ENCODE results near the gene TUBB1.
"Not testable (repeated sequence)": the region's sequence is repeated elsewhere in the genome, so short reads cannot be mapped to it uniquely, and the experiment has no call there.

TUBB1 gene

GRCh38 chr20:59018817-59019216 is 412 bp upstream of the TUBB1 start:
- no peak for DNase-seq (ENCODE audit: low read depth, low spot score)

GRCh38 chr20:59020938-59021551 is 1.8 kb downstream of the TUBB1 start:
- no peak for DNase-seq (ENCODE audit: low read depth, low spot score)

GRCh38 chr20:59022754-59023153 is 3.5 kb downstream of the TUBB1 start:
- DNase-seq (ENCODE audit: low read depth, low spot score), result no peak

- DNase-seq (ENCODE audit: low read depth, low spot score), result no peak
Observed at GRCh38 chr20:59023616-59024015, 4.4 kb downstream of the TUBB1 start.

GRCh38 chr20:59024111-59024530 is 4.9 kb downstream of the TUBB1 start:
- DNase-seq (ENCODE audit: low read depth, low spot score), result no peak

DNA sequence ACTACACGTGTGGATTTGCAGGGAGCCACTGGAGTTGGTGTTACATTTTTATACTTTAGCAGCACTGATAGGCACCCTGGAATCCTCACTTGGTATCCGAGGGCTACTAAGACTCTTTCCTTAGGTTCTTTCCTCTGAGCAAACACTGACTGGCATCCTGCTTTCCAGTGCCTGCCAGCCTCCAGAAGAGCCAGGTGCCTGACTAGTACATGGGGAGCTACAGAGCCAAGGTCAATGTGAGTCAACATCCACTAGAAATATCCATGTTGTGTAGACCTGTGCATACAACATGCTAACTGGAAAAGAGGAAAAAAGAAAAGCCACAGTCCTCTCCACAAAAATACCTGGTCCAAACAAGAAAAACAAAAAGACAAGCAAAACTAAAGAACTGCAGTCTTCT is 5.9 kb downstream of the TUBB1 start:
- DNase-seq (ENCODE audit: low read depth, low spot score), result no peak

- no peak for DNase-seq (ENCODE audit: low read depth, low spot score)
Observed at GRCh38 chr20:59025511-59025910, 6.3 kb downstream of the TUBB1 start.

- no peak for DNase-seq (ENCODE audit: low read depth, low spot score)
Observed at GRCh38 chr20:59026904-59027740, 7.9 kb downstream of the TUBB1 start.

GRCh38 chr20:59027741-59028320 is 8.6 kb downstream of the TUBB1 start:
- DNase-seq (ENCODE audit: low read depth, low spot score), result no peak

DNA sequence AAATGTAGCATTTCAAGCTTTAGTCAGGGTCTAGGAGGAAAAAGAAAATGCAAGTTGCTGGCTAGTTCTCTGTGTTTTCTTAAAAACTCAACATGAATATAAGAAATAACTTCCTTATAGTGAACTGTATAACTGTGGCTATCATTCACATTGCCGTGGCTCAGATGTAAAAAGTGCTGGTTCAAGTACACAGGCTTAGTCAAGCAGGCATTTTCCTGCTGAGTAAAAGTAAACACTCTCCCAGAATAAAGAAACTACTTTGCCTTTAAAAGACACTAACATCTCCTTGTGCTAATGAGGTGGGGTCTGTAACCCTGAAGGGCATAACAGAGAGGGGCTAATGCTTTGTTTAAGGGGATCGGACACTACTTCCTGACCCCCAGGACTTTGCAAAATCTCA is 9.6 kb downstream of the TUBB1 start:
- no peak for DNase-seq (ENCODE audit: low read depth, low spot score)

- no peak for DNase-seq (ENCODE audit: low read depth, low spot score)
Observed at GRCh38 chr20:59030911-59031563, 11.8 kb downstream of the TUBB1 start.

DNA sequence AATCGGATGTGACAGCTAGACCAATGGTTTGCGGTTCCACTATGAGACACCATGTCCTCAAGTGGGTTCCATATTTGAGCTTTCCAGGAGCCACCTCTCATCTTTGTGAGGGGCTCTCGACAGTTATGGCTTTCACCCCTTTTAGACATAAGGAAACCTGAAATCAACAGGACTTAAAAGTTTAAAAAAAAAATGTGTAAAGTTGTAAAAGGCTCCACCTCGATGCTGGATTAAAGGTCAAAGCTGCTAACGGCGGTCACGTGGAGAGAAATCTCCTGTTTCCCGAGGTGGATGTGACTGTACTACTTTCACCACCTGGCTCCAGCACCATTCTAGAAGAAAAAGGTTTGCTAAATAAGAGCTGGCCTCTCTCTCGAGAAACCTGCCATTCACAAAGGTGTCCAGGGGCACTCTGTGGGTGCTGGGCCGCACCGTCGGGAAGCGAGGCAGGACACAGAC is 12.4 kb downstream of the TUBB1 start:
- DNase-seq (ENCODE audit: low read depth, low spot score), result no peak

DNA sequence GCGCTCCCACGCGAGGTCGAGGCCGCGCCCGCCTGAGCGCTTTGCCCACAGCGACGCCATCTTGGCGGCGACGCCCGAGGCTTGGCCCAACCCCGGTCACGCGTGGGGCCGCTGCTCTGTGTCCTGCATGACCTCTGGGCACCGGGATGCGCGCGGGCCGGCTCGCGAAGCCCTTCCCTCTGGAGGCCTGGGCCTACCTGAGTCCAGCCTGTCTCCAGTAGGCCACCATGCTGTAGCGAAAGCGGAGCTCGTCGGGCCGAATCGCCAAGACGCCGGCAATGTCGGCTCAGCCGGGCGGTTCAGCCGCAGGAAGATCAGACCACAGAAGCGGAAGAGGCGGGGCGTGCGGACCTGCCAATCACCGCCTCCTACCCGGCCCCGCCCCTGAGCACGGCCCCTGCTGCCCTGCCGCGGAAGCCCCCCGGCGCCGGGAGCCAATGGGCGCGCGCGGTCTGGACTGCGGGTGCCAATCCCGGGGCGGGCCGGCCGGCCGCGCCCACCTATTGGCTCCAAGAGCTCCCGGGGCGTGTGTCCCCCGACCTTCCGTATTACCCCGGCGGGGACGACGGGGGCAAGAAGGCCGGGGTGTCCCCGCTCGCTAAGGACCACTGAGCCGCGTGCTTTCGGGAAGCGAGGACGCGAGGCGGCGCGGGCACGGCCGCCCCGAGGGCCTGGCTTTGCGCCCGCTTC is 12.9 kb downstream of the TUBB1 start, which contains the start of gene ATP5F1E:
ATP5F1E (minus strand) TSS at position 313 of the 690 bp plus-strand sequence; CDS start at position 229, 84 bp downstream.
- DNase-seq (ENCODE audit: low read depth, low spot score), result peak; percentile 70

DNA sequence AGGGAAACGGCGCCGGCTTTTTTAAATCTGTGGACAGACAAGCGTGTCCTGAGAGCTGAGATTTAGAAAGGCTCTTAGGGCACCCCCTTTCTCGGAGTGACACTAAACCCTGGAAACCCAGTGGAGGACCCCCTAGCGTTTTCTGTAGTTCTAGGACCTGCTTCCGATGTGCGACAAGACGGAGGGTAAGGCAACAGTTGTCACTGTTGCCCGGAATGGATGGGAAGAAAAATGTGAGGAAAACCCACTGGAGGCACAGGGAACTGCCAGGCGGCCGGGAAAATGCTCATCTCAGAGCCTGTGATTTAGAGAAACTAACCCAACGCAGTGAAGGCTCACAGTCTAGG is 13.5 kb downstream of the TUBB1 start:
- no peak for DNase-seq (ENCODE audit: low read depth, low spot score)

GRCh38 chr20:59033093-59033492 is 13.9 kb downstream of the TUBB1 start:
- no peak for DNase-seq (ENCODE audit: low read depth, low spot score)

- DNase-seq (ENCODE audit: low read depth, low spot score), result no peak
Observed at GRCh38 chr20:59033616-59034165, 14.5 kb downstream of the TUBB1 start.

DNA sequence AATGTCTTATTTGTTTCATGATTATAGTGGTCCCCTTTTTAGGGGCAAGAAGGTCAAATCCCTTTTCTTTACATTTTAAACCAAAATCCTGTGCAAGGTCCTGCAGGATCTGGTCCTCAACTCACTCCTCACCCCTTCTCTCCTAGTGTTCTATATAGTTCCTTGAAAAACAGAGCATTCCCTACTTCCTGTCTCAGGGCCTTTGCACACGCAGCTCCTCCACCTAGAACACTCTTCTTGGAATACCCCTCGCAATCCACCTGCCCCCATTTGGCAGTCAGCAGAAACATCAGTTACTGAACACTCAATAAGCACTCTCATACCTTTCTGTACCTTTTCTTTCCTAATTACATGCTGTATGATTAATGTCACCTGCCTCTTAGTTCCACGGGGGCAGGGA is 16.2 kb downstream of the TUBB1 start:
- no peak for DNase-seq (ENCODE audit: low read depth, low spot score)

DNA sequence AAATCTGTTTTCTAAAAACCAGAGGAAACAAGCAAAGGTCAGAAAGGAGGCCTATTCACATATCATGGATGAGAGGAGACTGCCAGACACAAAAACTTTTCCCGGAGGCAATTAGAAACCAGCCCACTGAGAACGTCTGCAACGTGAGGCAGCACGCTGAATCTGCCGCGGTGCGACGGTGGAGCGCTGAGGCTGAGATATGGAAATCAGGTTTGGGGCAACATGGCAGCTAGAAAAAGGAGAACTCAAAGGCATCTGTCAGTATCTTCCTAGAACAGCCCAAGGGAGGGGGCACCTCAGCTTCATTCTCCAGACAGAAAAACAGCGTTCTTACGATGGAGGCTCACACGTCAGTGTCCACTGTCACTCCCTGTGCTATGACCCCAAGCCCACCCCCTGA is 18.2 kb downstream of the TUBB1 start:
- no peak for DNase-seq (ENCODE audit: low read depth, low spot score)

GRCh38 chr20:59039233-59039632 is 20.0 kb downstream of the TUBB1 start:
- DNase-seq (ENCODE audit: low read depth, low spot score), result no peak

GRCh38 chr20:59040667-59041066 is 21.4 kb downstream of the TUBB1 start:
- no peak for DNase-seq (ENCODE audit: low read depth, low spot score)

DNA sequence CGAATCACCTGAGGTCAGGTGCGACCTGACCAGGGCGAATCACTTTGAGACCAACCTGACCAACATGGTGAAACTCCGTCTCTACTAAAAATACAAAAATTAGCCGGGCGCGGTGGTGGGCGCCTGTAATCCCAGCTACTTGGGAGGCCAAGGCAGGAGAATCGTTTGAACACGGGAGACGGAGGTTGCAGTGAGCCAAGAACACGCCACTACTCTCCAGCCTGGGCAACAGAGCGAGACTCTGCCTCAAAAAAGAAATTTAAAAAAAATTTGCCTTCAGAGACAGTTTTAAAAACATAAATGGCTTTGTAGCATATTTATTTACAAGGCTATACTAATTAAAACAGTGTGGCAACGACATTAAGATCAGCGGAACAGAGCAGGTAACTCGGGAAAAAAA is 22.3 kb downstream of the TUBB1 start:
- DNase-seq (ENCODE audit: low read depth, low spot score), result not testable (repeated sequence)
